Measurements from ENCODE around the gene MOB4. TPM values are rescaled to one million over a fixed set of nuclear protein-coding genes. Genes with fewer than 3 reads are reported as not detected.
"Not testable (repeated sequence)": the region's sequence is repeated elsewhere in the genome, so short reads cannot be mapped to it uniquely, and the experiment has no call there.

The MOB4 gene
- 20.1 and 26.2 TPM in 2 replicates for total RNA-seq (2014; rRNA removed; shearing (Covaris generic))
- 45.2 and 50.0 TPM in 2 replicates for polyA plus RNA-seq (2015; cell fraction: cytosol; rRNA removed)
- 29.2 and 36.0 TPM in 2 replicates for polyA plus RNA-seq (2015; cell fraction: nucleus; rRNA removed)

GRCh38 chr2:197515739-197516392 lies at the start of gene MOB4:
MOB4 (plus strand) TSS chr2:197516066; CDS start chr2:197516087, 21 bp downstream.
- DNase-seq (ENCODE audit: low read depth) = peak; percentile 94

- DNase-seq (ENCODE audit: low read depth) = no peak
Observed at GRCh38 chr2:197472166-197472565, 43.7 kb upstream of the MOB4 start.

GRCh38 chr2:197477797-197478196 lies 38.1 kb upstream of the MOB4 start:
- no peak for DNase-seq (ENCODE audit: low read depth)

GRCh38 chr2:197480165-197481036 lies 35.5 kb upstream of the MOB4 start:
- DNase-seq (ENCODE audit: low read depth) = no peak

- not testable (repeated sequence) for DNase-seq (ENCODE audit: low read depth)
Observed at GRCh38 chr2:197484248-197484647, 31.6 kb upstream of the MOB4 start.

GRCh38 chr2:197486175-197486574 lies 29.7 kb upstream of the MOB4 start:
- no peak for DNase-seq (ENCODE audit: low read depth)

- DNase-seq (ENCODE audit: low read depth) = no peak
Observed at GRCh38 chr2:197487385-197487784, 28.5 kb upstream of the MOB4 start.

GRCh38 chr2:197495433-197496134 lies 20.3 kb upstream of the MOB4 start:
- DNase-seq (ENCODE audit: low read depth) = no peak

GRCh38 chr2:197496695-197497094 lies 19.2 kb upstream of the MOB4 start:
- no peak for DNase-seq (ENCODE audit: low read depth)

- DNase-seq (ENCODE audit: low read depth) = no peak
Observed at GRCh38 chr2:197497326-197497725, 18.5 kb upstream of the MOB4 start.

- DNase-seq (ENCODE audit: low read depth) = no peak
Observed at GRCh38 chr2:197498235-197498936, 17.5 kb upstream of the MOB4 start.

GRCh38 chr2:197498937-197499593 lies 16.8 kb upstream of the MOB4 start:
- DNase-seq (ENCODE audit: low read depth) = peak; percentile 55

GRCh38 chr2:197499594-197500502 lies 16.0 kb upstream of the MOB4 start, which contains the start of the genes HSPD1 and HSPE1:
HSPD1 (minus strand) TSS chr2:197499840; CDS start chr2:197498848, 992 bp downstream.
HSPE1 (plus strand) TSS chr2:197500379; CDS start chr2:197500437, 58 bp downstream.
- DNase-seq (ENCODE audit: low read depth) = peak; percentile 99

- no peak for DNase-seq (ENCODE audit: low read depth)
Observed at GRCh38 chr2:197500503-197501131, 15.2 kb upstream of the MOB4 start.

GRCh38 chr2:197502201-197502600 lies 13.7 kb upstream of the MOB4 start:
- DNase-seq (ENCODE audit: low read depth) = no peak

GRCh38 chr2:197502685-197503084 lies 13.2 kb upstream of the MOB4 start:
- no peak for DNase-seq (ENCODE audit: low read depth)

GRCh38 chr2:197504000-197504399 lies 11.9 kb upstream of the MOB4 start:
- DNase-seq (ENCODE audit: low read depth) = no peak

- no peak for DNase-seq (ENCODE audit: low read depth)
Observed at GRCh38 chr2:197504512-197504911, 11.4 kb upstream of the MOB4 start.

- no peak for DNase-seq (ENCODE audit: low read depth)
Observed at GRCh38 chr2:197506658-197507057, 9.2 kb upstream of the MOB4 start.
